HEK293 (cell line): ENCODE measurements around the gene PACS1.

Source experiments
- CTCF ChIA-PET: fragments of 350-600 bp; formaldehyde crosslinking; extraction: SDS; loops from one replicate; lab custom pipeline; 2021; ENCODE audit warnings: antibody characterized with exemption; lab: Yijun Ruan, JAX
- POLR2A ChIA-PET: fragments of 300-600 bp; formaldehyde crosslinking; extraction: SDS; loops from one replicate; lab custom pipeline; 2020; ENCODE audit warnings: antibody characterized with exemption, inconsistent platforms; lab: Yijun Ruan, JAX
- H3K27ac ChIP-seq: fragments of 200-500 bp; sonication (Bioruptor generic); 2 replicates; pipeline ENCODE4 v1.5.1; 2014; ENCODE audit warnings: low read depth, low read length, control low read depth, inconsistent platforms; ENCODE audit errors: extremely low read depth
- H3K36me3 ChIP-seq, 2 experiments: fragments of 200-500 bp in 1 of 2; sonication (Bioruptor generic) in 1 of 2; 1 replicate in 1 of 2; 2 replicates in 1 of 2; pipeline ENCODE4 v1.5.1; 2014 to 2017; ENCODE audit warnings: inconsistent platforms in 2 of 2, low read length in 2 of 2; ENCODE audit not compliant: control insufficient read depth in 2 of 2, insufficient read depth in 1 of 2
- H3K4me1 ChIP-seq: fragments of 200-500 bp; sonication (Bioruptor generic); 2 replicates; pipeline ENCODE4 v1.5.1; 2014; ENCODE audit warnings: mild to moderate bottlenecking, low read length, inconsistent platforms; ENCODE audit not compliant: control insufficient read depth, insufficient read depth
- H3K4me3 ChIP-seq: 2 replicates; pipeline ENCODE4 v1.5.1; 2011; ENCODE audit warnings: low read depth, mild to moderate bottlenecking, control low read depth, low read length, moderate library complexity
- H3K9me3 ChIP-seq: fragments of 200-500 bp; sonication (Bioruptor generic); 2 replicates; pipeline ENCODE4 v1.5.1; 2014; ENCODE audit warnings: low read depth, low read length, inconsistent platforms; ENCODE audit not compliant: control insufficient read depth, insufficient read depth
- MYNN ChIP-seq: fragments of 450-650 bp; formaldehyde crosslinking; IDR thresholded peaks from 2 replicates; pipeline ENCODE4 v1.5.1; 2016; ENCODE audit warnings: missing biosample characterization, missing genetic modification characterization, borderline replicate concordance
- PRDM1 ChIP-seq: fragments of 450-650 bp; formaldehyde crosslinking; IDR thresholded peaks from 2 replicates; pipeline ENCODE4; 2016; ENCODE audit warnings: missing biosample characterization, missing genetic modification characterization
- REPIN1 ChIP-seq: fragments of 450-650 bp; formaldehyde crosslinking; IDR thresholded peaks from 2 replicates; pipeline ENCODE4 v1.5.1; 2017; ENCODE audit warnings: missing biosample characterization, missing genetic modification characterization, low read depth
- TCF7L2 ChIP-seq: IDR thresholded peaks from 2 replicates; pipeline ENCODE4 v1.6.1; 2011; ENCODE audit warnings: low read depth, mild to moderate bottlenecking, inconsistent platforms, low read length, moderate library complexity, borderline replicate concordance
- ZFP37 ChIP-seq: fragments of 450-650 bp; formaldehyde crosslinking; IDR thresholded peaks from 2 replicates; pipeline ENCODE4 v1.5.1; 2016; ENCODE audit warnings: missing biosample characterization, missing genetic modification characterization
- ZIC2 ChIP-seq: fragments of 450-650 bp; formaldehyde crosslinking; IDR thresholded peaks from 2 replicates; pipeline ENCODE4 v1.5.1; 2016; ENCODE audit warnings: missing biosample characterization, missing genetic modification characterization
- ZNF112 ChIP-seq: fragments of 450-650 bp; formaldehyde crosslinking; IDR thresholded peaks from 2 replicates; pipeline ENCODE4 v1.5.0; 2017; ENCODE audit warnings: missing biosample characterization, missing genetic modification characterization
- ZNF169 ChIP-seq: fragments of 450-650 bp; formaldehyde crosslinking; IDR thresholded peaks from 2 replicates; pipeline ENCODE4 v1.5.1; 2016; ENCODE audit warnings: missing biosample characterization, missing genetic modification characterization
- ZNF175 ChIP-seq: fragments of 450-650 bp; formaldehyde crosslinking; IDR thresholded peaks from 2 replicates; pipeline ENCODE4 v1.5.1; 2016; ENCODE audit warnings: missing biosample characterization, missing genetic modification characterization
- ZNF248 ChIP-seq: fragments of 450-650 bp; formaldehyde crosslinking; IDR thresholded peaks from 2 replicates; pipeline ENCODE4 v1.5.1; 2017; ENCODE audit warnings: missing biosample characterization, missing genetic modification characterization
- ZNF302 ChIP-seq: fragments of 450-650 bp; formaldehyde crosslinking; IDR thresholded peaks from 2 replicates; pipeline ENCODE4 v1.5.1; 2016; ENCODE audit warnings: missing biosample characterization, missing genetic modification characterization, low read depth
- ZNF37A ChIP-seq: fragments of 450-650 bp; IDR thresholded peaks from 2 replicates; pipeline ENCODE4 v1.5.1; 2018; ENCODE audit warnings: missing biosample characterization, missing genetic modification characterization
- ZNF426 ChIP-seq: fragments of 450-650 bp; formaldehyde crosslinking; IDR thresholded peaks from 2 replicates; pipeline ENCODE4 v1.5.1; 2017; ENCODE audit warnings: missing biosample characterization, missing genetic modification characterization, mild to moderate bottlenecking, inconsistent platforms, moderate library complexity
- ZNF518A ChIP-seq: fragments of 450-650 bp; formaldehyde crosslinking; conservative IDR thresholded peaks from 2 replicates; pipeline ENCODE4 v1.5.1; 2016; ENCODE audit warnings: low read depth, missing biosample characterization, missing genetic modification characterization
- ZNF596 ChIP-seq: fragments of 450-650 bp; IDR thresholded peaks from 2 replicates; pipeline ENCODE4 v1.5.0; 2018; ENCODE audit warnings: missing biosample characterization, mild to moderate bottlenecking, missing genetic modification characterization, moderate library complexity
- ZNF791 ChIP-seq: fragments of 450-650 bp; formaldehyde crosslinking; IDR thresholded peaks from 2 replicates; pipeline ENCODE4 v1.5.1; 2016; ENCODE audit warnings: missing biosample characterization, missing genetic modification characterization
- ZXDB ChIP-seq: fragments of 450-650 bp; formaldehyde crosslinking; IDR thresholded peaks from 2 replicates; pipeline ENCODE4 v1.5.1; 2016; ENCODE audit warnings: missing biosample characterization, missing genetic modification characterization
- TF ChIP-seq, protein P1 (sequence below): fragments of 450-650 bp; formaldehyde crosslinking; IDR thresholded peaks from 2 replicates; pipeline ENCODE4 v1.5.1; 2016; ENCODE audit warnings: missing biosample characterization, missing genetic modification characterization

The PACS1 gene

DNA sequence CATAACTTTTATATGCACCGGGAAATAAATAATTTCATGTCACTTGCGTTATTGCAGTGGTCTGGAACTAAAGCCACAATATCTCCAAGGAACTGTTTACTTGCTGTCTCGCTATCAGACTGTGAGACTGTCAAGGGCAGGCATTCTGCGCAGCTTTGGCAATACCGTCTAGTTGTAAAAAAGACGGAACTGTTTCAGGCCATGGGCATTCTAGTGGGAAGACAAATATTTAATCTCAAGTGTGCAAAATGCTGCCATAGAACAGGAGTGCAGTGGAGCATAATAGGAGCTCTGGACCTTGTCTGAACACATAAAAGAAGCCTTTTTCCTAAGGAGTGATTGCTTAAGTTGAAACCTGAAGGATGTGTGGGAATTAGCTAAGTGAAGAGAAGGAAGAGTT lies 53.8 kb downstream of the PACS1 start:
- Histone ChIP-seq H3K4me3 (no peak overlapping the region), H3K4me1 (0 out of 2 replicates have a peak, but pooled peaks cover 6% of the 10 kb centered on the region), H3K36me3 (no peaks in the 10 kb centered on the region), H3K9me3 (no peaks in the 10 kb centered on the region), H3K27ac (no peak overlapping the region)
- ChIA-PET CTCF (interaction anchor here (0.6 to 1.4 kb wide), 4 partner anchors 13 to 135 kb away, joined by 3 to 5 read pairs (median 4); no protein-coding TSS in a partner anchor), POLR2A (no interaction called here)
- no peak for TF ChIP-seq MYNN (tag by site-specific recombination)
- TF ChIP-seq REPIN1 (tag by site-specific recombination), result no peak
- TF ChIP-seq, protein P1, sequence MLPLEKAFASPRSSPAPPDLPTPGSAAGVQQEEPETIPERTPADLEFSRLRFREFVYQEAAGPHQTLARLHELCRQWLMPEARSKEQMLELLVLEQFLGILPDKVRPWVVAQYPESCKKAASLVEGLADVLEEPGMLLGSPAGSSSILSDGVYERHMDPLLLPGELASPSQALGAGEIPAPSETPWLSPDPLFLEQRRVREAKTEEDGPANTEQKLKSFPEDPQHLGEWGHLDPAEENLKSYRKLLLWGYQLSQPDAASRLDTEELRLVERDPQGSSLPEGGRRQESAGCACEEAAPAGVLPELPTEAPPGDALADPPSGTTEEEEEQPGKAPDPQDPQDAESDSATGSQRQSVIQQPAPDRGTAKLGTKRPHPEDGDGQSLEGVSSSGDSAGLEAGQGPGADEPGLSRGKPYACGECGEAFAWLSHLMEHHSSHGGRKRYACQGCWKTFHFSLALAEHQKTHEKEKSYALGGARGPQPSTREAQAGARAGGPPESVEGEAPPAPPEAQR (tag by site-specific recombination), result no peak
- TF ChIP-seq ZNF596 (tag by site-specific recombination), result no peak
- no peak for TF ChIP-seq TCF7L2
- no peak for TF ChIP-seq ZNF175 (tag by site-specific recombination)
- no peak for TF ChIP-seq ZNF791
- TF ChIP-seq ZIC2, result no peak
- no peak for TF ChIP-seq ZNF169 (tag by site-specific recombination)
- TF ChIP-seq ZXDB (tag by site-specific recombination), result no peak
- no peak for TF ChIP-seq ZNF426 (tag by site-specific recombination)
- no peak for TF ChIP-seq ZNF518A (tag by site-specific recombination)
- no peak for TF ChIP-seq ZNF112
- TF ChIP-seq ZNF37A, result no peak
- TF ChIP-seq ZNF248, result no peak

GRCh38 chr11:66124564-66124963 lies 54.5 kb downstream of the PACS1 start:
- Histone ChIP-seq H3K27ac (no peak overlapping the region), H3K4me3 (no peak overlapping the region)
- CTCF ChIA-PET, result interaction anchor here (0.7 to 1.4 kb wide), 4 partner anchors 12 to 69 kb away, joined by 3 to 5 read pairs (median 4); no protein-coding TSS in a partner anchor
- no peak for TF ChIP-seq ZNF302
- no peak for TF ChIP-seq ZFP37
- TF ChIP-seq PRDM1 (tag by site-specific recombination), result 0 out of 2 replicates have a peak, but pooled peaks have one; percentile 15
- TF ChIP-seq, all 188 proteins: peak for 1
- Histone ChIP-seq H3K9me3 (no peaks in the 10 kb centered on the region), H3K36me3 (no peaks in the 10 kb centered on the region), H3K4me1 (no peaks in the 10 kb centered on the region)
- POLR2A ChIA-PET, result no interaction called here
